HuH-7 (cell line): ENCODE results near the gene SLC4A4.

Experiments used
- DNase-seq: peaks from one replicate; pipeline ENCODE4 v3.0.0; 2011; ENCODE audit warnings: low spot score

Gene SLC4A4

DNA sequence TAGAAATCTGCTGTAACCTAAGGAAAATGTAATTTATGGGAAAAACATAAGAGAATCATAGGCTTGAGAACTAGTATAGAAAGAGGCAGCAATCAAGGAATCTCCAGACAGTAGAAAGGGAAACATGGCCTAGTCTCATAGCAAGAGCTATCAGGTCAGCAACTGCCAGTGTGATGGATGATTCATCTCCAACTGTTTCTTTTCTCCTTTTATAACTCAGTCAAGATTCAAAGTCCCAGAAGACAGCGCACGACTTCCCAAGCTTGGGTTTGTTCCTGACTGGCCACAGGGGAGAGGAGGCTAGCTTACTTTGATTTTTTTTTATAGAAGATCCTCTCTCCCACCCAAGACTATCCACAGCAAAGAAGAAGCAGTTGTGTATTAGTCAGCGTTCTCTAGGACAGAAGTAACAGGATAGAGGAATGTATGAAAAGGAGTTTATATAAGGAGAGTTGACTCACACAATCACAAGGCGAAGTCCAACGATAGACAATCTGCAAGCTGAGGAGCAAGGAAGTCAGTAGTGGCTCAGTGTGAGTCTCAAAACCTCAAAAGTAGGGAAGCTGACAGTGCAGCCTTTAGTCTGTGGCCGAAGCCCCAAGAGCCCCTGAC lies 263.6 kb downstream of the SLC4A4 start:
- DNase-seq, result no peak

DNA sequence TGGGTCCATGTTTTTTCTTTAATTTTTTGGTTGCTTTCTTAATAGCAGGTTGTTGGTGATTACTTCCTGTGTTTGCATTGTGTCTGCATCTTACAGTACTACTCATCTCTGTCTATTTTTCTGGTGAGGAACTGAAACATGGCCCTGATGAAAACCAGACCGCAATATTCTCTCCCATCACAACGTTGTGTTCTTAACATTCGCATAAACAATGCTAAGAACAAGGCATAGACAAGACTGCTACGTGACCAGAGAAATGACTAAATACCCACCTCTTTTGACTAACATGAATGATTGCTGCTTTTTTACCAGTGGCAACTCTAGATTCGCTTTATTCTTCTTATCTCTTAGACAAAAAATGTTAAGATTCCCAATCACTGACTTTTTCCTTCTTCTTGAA lies 266.0 kb downstream of the SLC4A4 start:
- DNase-seq, result no peak

- no peak for DNase-seq
These were observed 268.3 kb downstream of the SLC4A4 start for GRCh38 chr4:71607109-71607508.

- DNase-seq, result peak; percentile 2
These were observed 269.2 kb downstream of the SLC4A4 start for GRCh38 chr4:71607780-71608677.

- no peak for DNase-seq
These were observed 269.9 kb downstream of the SLC4A4 start for GRCh38 chr4:71608678-71609071.

DNA sequence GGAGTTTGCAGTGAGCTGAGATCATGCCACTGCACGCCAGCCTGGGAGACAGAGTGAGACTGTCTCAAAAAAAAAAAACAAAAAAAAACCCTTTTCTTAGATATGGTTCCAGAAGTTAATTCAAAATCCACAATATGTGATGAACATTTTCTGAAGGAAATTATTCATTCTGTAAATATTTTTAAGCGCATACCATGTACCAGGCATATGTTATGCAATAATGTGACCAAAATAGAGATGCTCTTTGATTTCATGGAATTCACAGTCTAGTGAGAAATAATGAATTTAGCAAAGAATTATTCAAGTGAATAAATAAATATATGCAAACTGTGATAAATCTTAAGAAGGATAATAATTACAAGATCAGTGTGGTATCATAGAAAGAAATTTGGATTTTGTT lies 270.3 kb downstream of the SLC4A4 start:
- DNase-seq, result no peak

DNA sequence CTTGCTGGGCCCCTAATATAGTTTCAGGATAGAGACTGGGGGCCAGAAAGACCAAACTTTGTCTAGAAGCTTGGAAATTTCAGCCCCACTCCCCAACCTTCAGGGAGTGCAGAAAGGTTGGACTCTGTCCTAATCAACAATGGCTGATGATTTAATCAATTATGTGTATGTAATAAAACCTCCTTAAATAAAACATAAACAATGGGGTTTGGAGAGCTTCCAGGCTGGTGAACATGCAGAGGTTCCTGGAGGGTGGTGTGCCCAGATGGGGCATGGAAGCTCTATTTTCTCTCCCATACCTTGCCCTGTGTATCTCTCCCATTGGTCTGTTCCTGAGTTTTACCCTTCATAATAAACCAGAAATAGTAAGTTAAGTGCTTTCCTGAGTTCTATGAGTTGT lies 270.8 kb downstream of the SLC4A4 start:
- no peak for DNase-seq

DNA sequence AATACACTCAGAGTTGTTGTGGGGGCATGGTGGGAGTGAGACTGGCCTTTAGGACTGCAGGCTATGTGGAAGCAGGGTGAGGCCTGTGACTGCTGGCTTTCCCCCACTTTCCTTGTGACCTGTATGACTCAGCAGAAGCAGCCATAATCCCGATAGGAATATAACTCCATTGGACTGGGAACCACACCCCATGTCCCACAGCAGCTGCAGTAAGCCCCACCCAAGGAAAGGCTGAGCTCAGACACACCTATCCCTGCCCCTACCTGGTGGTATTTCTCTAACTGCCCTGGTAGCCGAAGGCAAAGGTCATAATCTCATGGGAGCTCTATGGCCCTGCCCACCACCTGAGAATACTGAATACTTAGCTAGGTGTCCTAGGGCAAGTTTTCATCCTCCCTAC lies 275.8 kb downstream of the SLC4A4 start:
- no peak for DNase-seq

- DNase-seq, result peak; percentile 3
These were observed 277.5 kb downstream of the SLC4A4 start for GRCh38 chr4:71616168-71616811.
